GM11168 (cell line): ENCODE measurements around the gene WIPF3.

Experiments used
- in situ Hi-C: fragments of 300-500 bp; cut with MboI; formaldehyde crosslinking; loops from one replicate; pipeline ENCODE4 v1.12.0; 2022; ENCODE audit warnings: low sequenced_read_pairs; ENCODE audit not compliant: unreplicated experiment

Gene WIPF3

DNA sequence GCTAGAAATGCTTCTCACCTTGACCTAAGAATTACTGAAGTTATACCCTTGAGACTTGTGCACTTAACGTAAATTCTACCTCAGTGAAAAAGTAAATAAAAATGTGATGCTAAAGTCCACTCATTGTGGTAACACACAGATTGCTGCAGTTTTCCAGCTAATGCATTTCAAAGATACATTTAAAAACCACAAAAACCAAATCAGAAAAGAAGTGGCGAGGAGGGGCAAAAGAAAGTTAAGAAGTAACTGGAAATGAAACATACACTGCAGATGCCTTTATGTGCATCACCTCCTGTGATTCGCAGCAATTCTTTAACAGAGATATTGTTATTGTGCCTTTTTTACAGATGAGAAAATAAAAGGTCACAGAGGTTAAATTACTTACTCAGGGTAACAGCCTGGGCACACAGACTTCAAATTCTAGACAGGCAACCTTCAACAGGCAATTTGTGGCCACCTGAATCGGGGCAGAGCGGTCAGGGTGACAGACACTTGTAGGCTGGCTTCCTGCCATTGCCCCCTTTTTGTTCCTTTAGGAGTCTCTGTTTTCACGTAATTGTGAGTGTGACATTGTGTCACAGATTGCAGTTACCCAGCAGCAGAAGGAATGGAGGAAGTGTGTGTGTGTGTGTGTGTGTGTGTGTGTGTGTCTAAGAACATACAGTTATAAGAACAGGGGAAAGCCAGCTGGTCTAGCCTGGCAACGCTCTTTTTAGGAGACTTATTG, 1.9 kb downstream of the WIPF3 start:
- in situ Hi-C loops = no loop called here

DNA sequence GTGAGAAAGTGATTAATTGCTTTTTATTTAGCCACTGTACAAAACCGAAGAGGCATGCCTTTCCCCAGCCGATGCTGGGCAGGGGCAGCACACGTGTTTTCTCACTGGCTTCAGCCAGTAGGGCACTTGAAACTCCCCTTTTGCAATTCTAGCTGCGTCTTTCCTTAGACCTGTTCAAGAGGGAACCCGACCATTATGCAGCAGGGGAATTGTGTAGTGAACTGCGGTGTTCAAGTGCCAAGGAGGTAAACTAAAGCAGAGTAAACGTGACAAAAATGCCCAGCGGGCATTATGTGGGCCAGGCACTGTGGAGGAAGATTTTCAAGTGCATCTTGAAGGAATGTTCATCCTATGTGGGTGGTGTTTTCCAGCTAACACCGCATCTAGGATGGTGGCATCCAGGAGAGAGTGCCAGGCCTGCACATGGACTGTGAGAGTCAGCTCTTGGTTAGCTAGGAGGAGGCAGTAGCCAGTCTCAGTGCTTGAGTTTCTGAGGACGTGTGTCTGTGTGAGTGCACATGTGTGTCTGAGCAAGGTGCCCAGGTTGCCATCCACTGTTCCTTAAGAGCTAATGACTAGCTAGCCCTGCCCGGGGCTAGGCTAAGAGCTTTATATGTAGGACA, 3.3 kb downstream of the WIPF3 start:
- in situ Hi-C loops = no loop called here

DNA sequence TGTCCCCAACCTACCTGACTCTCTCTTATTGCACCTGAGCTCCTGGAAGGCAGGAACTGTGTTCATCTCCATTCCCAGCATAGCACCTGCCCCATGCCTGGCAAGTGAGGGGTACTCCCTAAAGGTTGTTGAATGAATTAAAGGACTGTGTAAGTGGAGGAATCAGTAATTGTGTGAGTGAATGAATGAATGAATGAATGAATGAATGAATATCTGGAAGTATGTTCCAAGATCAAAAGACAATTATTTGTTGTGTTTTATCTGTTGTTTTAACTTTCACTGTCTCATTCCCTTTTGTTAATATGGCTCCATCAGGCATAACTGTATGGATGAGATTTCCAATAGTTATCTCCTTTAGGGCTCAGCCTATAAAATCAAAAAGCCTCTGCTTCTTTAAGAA, 4.0 kb downstream of the WIPF3 start:
- in situ Hi-C loops = no loop called here

DNA sequence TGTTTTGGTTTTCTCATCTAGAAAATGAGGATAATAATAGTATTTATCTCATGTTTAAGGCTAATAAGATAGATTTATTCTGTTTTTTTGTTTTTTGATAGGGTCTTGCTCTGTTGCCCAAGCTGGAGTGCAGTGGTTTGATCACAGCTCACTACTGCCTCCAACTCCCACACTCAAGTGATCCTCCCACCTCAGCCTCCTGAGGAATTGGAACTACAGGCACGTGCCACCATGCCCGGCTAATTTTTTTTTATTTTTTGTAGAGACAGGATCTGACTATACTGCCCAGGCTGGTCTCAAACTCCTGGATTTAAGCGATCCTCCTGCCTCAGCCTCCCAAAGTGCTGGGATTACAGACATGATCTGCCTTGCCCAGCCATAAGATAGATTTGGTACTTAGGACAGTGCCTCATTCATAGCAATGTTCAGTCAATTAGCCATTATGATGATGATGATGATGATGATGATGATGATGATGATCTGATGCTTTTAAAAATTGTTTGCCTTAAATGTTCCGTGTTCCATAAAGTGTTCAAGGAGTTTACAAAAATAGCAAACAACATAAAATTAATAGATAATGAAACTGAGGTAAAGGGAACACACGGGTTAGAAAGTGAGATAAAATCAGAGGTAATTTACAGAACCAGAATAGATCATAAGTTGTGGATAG, 4.6 kb downstream of the WIPF3 start:
- in situ Hi-C loops = no loop called here

DNA sequence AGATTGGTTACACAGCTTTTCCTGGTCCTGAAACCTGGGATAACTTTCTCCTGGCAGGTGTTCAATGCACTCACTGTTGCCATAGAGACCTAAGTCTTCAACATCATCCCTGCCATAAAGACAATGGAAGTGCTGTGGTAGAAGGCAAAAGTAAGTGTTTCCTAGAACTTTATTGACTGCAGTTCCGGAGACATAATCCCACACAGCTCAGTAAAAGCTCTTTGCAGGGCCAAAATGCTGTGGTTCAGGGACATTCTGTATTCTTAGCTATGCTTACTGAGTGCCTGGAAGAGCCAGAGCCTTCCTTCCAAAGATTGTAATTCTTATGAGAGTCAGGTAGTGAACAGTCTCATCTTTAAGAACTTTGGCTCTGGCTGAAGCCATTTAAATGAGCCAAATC, 5.3 kb downstream of the WIPF3 start:
- in situ Hi-C loops = no loop called here

DNA sequence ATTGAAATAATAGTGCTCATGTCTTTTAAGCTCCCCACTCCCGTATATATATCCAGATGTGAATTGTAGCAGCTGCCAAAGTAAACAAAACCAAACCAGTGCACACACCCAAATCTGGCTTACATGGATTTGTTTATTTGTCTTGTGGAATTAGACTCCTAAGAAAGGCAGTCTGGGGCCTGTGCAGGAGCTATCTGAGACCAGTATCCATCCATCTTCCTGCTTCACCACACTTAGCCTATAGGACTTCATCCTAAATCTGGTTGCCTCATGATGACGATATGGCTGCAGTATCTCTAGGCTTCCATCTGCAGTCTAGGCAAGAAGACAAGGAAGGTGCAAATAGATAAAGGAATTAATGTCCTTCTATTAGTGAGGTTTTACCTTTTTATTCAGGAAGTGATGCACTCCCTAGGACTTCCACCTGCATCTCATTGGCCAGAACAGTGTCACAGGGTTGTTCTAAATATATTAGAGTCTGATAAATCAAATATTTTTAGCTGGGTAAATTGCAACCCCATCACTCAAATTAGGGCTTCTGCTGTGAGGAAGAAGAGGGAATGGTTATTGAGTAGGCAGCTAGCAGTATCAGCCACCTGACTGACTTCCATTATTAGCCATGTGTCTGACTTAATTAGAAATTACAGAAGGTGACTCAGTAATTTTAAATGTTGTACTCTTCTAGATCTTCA, 6.0 kb downstream of the WIPF3 start:
- in situ Hi-C loops = no loop called here

DNA sequence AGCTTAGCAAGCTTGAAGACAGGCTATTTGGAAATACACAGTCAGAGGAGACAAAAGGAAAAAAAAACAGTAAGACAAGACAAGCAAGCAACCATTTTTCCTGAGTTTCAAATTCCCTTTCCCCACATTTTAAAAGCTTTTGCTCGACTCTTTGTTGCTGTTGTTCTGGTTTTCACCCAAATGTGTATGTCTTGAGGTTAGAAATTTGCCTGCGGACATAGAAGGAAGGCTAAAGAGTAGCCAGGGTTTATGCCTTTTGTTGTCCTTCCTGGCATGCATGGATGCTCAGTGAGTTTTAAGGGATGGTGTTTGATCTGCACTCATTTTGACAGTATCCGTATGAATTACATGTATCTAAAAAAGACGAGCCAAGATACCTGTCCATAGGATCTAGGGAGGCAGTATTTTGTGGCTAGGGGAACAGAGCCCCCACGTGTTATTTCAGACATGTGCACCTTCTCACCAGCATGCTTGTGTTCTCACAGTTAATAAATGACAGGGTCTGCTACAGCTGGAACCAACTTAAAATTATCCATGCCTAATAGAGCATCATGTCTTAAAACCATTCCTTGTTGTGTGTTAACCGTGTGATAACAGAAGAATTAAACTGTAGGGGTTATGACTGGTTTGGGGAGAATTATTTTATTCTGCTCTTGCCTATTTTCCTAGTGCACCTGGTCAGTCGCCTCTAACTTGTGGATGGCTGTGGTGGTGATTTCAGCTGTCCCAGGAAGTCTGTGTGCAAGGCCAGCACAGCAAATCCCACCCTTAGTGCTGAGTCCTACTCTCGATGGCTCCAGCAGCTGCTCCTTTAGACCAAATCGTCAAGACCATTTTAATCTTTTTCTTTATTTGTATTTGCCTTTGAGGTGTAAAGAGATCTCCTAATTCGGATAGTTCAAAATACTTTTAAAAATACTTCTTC, 9.1 kb downstream of the WIPF3 start:
- in situ Hi-C loops = no loop called here

DNA sequence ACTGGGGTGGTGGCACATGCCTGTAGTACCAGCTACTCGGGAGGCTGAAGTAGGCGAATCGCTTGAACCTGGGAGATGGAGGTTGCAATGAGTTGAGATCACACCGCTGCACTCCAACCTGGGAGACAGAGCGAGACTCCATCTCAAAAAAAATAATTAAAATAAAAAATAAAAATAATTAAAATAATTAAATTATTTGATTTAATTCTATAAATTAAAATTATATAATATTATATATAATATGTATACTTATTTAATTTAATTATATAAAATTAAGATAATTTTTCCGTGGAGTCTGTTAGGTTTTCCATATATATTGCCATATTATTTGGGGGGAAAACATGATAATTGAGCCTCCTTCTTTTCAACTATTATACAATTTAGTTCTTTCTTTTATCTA, 12.0 kb downstream of the WIPF3 start:
- in situ Hi-C loops = no loop called here

DNA sequence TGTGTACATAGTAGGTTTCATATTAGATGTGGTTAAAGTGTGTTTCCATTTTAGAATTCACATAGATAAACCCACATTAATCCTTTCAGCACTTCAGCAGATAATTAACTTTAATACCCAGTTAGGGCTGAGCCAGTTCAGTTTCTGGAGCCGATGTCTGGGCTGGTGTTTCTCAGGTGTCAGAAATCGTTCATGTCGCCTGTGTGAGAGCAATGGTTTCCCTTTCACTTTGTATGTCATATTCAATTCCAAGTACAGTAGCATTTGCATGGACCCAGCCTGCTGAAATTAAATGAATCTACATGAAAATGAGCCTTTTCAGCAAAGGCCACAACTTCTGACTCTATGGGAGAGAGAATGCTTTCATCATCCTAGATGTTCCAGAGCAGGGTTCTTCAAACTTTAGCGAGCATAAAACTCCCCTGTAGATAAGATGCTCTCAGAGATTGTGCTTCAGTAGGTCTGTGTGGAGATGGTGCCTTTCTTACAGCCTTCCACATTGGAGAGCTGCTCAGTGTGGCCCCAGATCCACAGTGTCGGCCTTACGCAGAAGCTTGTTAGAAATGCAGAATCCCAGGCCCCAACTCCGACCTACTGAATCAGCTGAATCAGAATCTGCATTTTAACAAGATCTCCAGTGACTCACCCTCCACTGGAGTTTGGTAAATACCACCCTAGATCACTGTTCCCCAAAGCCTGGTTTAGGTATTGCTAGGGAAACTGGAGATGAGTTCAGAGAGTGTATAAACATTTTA, 19.6 kb downstream of the WIPF3 start:
- in situ Hi-C loops = no loop called here

DNA sequence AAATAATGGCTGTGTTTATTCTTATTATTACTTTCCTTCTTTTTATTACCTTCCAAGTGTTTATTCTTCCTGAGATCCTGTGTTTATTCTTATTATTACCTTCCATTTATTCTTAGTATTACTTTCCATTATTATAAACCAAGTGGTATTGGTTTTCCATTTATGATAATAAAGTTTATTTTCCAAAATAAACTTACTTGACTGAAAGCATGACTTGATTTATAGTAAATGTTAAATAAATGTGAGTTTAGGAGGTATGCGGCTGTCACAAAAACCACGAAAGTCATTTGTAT, 20.2 kb downstream of the WIPF3 start:
- in situ Hi-C loops = no loop called here

DNA sequence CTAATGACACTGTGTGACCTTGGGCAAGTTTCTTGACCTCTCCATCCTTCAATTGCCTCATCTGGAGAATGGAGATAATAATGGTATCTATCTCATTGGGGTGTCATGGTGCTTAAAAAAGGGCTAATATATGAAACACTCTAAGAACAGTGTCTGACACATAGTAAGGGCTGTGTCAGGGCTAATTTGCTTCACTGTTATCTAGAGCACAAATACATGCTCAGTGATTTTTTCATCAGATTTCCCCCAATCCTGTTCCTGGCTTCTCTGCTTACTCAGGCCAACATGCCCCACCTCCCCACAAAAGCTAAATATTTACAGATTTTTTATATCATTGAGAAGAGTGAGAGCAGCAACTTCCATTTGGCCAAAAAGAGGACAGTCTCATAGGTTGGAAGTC, 20.6 kb downstream of the WIPF3 start:
- in situ Hi-C loops = no loop called here

DNA sequence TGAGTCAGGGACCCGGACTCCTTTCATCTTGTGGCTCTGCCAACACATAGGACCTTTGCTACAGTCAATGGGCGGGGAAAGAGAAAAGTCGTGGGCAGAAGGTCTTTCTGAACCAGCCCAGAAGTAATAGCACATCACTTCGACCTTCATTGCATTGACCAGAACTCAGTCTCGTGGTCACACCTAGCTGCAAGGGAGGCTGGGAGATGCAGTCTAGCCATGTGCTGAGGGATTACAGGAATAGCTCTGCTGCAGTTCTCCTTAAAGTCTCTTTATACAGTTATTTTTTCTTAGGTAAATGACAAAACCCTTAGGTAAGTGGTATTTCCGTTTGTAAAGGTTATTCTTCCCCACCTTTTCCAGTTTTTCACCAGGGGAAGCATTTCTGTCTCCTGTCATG, 25.4 kb downstream of the WIPF3 start:
- in situ Hi-C loops = no loop called here

DNA sequence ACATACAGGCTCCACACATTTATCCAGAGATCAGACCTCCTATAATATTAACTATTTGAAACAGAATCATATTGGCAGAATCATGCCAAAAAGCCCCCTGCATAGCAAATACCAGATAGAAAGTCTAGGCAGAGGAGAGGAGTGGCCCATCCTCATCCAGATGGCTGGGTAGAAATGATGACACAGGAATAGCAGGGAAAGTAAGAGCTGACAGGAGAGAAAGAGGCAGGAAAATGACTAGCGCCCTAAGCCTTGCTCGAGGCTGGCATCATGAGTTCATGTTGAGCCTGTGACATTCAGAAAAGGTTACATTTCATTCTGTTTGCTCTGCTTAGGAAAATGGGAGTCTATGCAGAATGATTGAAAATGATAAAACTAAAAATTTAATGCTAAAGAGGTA, 27.6 kb downstream of the WIPF3 start:
- in situ Hi-C loops = no loop called here

DNA sequence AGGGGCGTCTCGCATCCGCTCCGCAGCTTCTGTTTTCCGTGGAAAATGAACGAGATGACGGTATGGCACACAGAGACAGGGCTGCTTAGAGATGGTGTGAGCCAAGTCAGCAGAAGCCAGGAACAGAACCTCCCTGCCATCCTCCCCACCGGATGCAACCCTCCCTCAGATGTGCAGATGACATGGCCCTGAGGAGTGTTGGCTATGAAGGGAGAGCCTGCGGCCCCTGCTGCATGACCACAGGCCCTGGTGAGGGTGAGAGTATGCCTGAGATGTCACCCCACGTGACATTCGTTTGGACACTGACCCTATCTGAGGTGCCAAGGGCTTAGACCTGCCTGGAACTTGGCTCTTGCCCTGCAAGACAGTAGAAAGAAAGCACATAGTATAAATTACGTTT, 29.4 kb downstream of the WIPF3 start:
- in situ Hi-C loops = no loop called here

DNA sequence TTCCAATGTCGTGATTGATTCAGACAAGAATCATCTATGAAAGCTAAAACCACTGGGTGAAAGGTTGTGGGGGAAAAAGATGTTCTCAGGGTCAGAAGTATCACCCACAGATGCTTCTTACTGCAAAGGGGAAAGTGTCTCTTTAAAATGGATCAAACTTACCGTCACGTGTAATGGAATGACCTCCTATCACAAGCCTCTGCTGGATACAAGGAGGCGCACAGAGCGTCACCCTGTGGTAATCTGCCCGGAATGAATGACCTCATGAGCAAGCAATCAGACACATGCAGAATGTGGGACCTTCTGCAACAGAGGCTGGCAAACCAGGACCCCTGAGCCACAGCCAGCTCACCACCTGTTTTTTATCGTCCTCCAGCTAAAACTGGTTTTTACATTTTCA, 33.0 kb downstream of the WIPF3 start:
- in situ Hi-C loops = no loop called here

DNA sequence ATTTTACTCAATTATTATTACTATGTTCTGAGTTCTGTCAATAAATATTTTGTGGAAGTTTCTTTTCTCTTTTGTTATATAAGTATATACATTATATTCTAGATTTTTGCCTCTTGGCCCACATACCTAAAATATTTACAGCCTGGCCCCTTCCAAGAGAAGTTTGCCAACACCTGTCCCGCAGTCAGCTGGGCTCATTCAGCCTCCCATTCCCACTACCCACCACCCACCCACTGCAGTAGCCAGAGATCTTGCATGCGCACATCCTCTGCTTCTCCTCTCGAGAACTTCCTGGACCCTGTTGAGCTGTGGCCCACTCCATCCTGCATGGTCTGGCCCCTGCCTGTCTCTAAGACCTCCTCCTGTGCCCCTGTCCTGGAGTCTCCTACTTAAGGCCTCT, 33.6 kb downstream of the WIPF3 start:
- in situ Hi-C loops = no loop called here

DNA sequence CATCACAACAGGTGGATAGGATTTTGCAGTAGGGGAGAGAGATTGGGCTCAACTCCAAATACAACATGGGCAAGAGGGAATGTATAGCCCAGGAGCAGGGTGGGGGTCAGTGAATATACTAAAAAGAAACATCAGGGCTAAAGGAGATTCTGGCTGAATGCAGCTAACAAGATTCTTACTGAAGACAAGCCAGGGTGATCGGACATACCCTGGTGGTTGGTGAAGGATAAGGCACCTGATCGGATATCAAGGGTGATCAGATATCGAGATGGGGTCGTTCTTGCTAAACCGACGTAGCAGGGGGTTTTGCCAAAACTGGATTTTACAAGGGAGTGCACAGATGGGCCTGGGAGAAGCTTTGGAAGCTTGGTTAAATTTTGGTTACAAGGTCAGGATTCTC, 34.4 kb downstream of the WIPF3 start:
- in situ Hi-C loops = no loop called here

DNA sequence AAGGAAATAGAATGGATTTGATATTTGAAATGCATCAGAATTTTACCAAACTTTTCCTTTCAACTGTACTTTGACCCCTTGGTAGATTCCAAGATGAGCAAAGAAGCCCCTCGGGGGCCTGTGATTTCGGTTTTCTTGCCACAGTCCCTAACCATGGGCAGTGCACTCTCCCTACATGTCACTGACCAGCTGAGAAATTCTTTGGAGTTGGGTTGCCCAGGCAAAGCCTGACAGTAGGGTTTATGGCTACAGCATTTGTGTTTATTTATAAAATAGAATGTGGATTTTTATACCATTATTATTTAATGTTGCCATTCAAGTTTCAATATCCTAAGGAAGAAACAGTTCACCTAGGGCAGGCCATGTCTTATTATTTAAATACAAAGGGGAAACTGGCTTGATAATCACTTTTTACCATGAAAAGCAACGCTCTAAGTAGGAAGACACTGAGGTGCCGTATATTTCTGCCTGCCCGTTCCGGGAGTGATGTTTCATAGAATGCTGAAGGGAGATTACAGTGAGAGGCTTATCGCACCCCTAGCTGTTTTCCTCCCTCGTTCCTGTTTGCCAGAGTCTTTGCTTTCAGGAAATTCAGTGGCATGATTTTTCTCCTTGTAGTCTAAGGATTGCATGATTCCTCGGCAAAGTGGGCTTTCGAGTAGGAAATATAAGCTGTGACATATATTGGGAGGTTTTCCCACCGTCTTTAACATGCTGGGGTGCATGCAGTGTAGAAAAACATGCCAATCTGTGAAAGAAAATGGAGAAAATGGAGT, 35.8 kb downstream of the WIPF3 start:
- in situ Hi-C loops = no loop called here

DNA sequence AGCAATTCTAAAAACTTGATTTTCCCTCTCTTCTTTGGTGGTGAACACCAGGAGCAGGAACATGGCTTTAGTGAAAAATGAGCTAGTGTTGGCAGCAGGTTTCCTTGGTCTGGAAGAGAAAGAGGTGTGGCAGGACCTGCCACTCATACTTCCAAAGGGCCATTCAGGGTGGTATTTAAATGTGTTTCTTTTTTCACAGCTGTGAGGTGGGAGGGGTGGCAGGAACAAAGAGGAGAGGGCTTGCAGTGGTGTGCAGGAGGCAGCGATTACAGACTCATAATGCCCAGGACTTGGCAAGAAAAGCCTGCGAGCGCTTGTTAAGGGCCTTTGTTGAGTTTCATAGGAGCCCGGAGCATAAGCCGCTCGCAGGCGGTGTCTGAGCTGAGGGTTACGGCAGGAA, 36.8 kb downstream of the WIPF3 start:
- in situ Hi-C loops = no loop called here
